Testis (tissue), 2 donors: Measurements from ENCODE around the gene AGBL1.

Experiments
- POLR2A ChIP-seq: fragments of 450-650 bp; IDR thresholded peaks from one replicate; pipeline ENCODE4 v1.6.1; 2017; ENCODE audit warnings: antibody characterized with exemption, mild to moderate bottlenecking, moderate library complexity
- TF ChIP-seq, protein P1 (sequence below), 3 experiments: fragments of 450-650 bp in 2 of 3; fragments of 200-600 bp in 1 of 3; sonication (generic) in 1 of 3; IDR thresholded peaks; one replicate each; pipeline ENCODE4 v1.5.1; 2016 to 2019; ENCODE audit warnings: antibody characterized with exemption in 3 of 3, mild to moderate bottlenecking in 2 of 3, moderate library complexity in 1 of 3

DNA sequence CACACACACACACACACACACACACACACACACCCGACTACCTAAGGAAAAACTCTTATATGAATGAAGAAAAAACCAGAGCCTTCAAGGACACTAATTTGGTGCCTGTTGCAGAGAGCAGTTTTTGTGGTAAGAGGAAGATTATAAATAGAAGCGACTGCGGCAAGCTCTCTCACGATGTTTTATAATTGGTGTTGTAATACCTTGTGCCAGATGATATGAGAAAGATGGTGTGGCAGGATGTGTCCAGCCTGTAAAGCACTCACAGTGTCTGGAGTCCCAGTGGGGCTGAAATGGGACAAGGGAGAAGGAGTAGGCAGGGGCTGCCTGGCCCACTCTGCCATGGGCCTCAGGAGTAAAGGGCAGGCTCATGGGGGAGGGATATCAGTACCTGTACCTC is 839.9 kb downstream of the AGBL1 start:
- TF ChIP-seq, protein P1, sequence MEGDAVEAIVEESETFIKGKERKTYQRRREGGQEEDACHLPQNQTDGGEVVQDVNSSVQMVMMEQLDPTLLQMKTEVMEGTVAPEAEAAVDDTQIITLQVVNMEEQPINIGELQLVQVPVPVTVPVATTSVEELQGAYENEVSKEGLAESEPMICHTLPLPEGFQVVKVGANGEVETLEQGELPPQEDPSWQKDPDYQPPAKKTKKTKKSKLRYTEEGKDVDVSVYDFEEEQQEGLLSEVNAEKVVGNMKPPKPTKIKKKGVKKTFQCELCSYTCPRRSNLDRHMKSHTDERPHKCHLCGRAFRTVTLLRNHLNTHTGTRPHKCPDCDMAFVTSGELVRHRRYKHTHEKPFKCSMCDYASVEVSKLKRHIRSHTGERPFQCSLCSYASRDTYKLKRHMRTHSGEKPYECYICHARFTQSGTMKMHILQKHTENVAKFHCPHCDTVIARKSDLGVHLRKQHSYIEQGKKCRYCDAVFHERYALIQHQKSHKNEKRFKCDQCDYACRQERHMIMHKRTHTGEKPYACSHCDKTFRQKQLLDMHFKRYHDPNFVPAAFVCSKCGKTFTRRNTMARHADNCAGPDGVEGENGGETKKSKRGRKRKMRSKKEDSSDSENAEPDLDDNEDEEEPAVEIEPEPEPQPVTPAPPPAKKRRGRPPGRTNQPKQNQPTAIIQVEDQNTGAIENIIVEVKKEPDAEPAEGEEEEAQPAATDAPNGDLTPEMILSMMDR (IDR thresholded peaks at IDR 0.05) = no peak
- no peak for TF ChIP-seq POLR2A
